Esophagus muscularis mucosa (tissue), 4 donors: ENCODE data around the gene CCBE1.

Experiments
- CTCF ChIP-seq, 3 experiments: fragments of 200-600 bp in 2 of 3; fragments of 450-650 bp in 1 of 3; sonication (generic) in 2 of 3; IDR thresholded peaks; one replicate each; pipeline ENCODE4 v1.5.1; 2017 to 2019; ENCODE audit warnings: antibody characterized with exemption in 3 of 3, mild to moderate bottlenecking in 2 of 3, moderate library complexity in 1 of 3
- EP300 ChIP-seq: sonication (generic); formaldehyde crosslinking; IDR thresholded peaks from one replicate; pipeline ENCODE4 v1.6.1; 2017; ENCODE audit warnings: antibody characterized with exemption
- POLR2A ChIP-seq: fragments of 450-650 bp; IDR thresholded peaks from one replicate; pipeline ENCODE4 v1.6.1; 2017; ENCODE audit warnings: antibody characterized with exemption, moderate library complexity, mild to moderate bottlenecking, low read depth
- POLR2AphosphoS5 ChIP-seq, 2 donors: sonication (generic); formaldehyde crosslinking; IDR thresholded peaks; one replicate each; pipeline ENCODE4 v1.6.1; 2017; ENCODE audit warnings: antibody characterized with exemption in 2 of 2

GRCh38 chr18:59681051-59681450 is 16.2 kb downstream of the CCBE1 start:
- TF ChIP-seq EP300: no peak
- no peak for TF ChIP-seq POLR2AphosphoS5 (IDR thresholded peaks at IDR 0.05)
- TF ChIP-seq CTCF (IDR thresholded peaks at IDR 0.05): no peak
- TF ChIP-seq POLR2A: no peak
